ENCODE data around the gene ERF. TPM values are rescaled to one million over a fixed set of nuclear protein-coding genes. Genes with fewer than 3 reads are reported as not detected.
A peak's percentile ranks its signal among the peaks of the same experiment; 100 is the strongest.

Gene ERF
- polyA plus RNA-seq, 1 experiment, result 31.1 TPM

DNA sequence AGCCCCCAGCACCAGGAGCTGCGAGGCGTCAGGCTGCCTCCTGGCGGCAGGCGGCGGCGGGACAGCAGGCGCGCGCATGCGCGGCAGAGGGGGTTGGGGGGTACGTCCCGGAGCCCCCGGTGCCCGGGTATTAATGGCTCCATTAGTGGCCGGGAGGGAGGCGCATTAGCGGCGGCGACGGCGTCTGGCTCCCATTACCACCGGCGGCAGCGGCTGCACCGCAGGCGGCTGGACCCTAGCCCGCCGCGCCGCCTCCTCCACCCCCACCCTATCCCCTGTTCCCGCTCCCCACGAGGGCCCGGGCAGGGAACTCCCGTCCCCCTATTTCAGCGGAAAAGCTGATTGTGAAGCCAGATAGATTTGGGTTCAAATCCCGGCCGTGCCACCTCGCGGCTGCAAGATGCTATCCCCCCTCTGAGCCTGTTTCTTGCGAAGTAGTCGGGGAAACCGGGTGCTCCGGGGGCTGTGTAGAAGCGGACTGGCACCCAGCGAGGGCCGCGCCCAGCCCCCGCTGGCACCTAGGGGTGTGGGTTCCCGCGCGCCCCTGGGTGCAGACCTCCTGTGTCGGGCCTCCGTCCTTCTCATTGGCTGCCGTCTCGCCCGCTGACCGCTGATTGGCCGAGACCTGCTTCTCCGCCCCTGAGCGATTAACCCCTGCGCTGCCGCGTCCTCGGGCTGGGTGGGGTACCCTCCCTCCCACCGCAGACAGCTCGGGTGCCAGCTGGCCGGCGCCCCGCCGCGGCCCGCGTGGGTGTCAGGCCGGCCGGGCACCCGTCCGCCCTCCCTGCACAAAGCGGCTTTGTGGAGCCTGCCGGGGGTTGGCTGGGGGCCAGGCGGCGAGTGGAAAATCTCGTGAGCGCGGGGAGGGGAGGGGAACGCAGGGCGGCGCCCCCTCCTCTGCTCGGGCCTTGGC is 25.2 kb upstream of the ERF start:
- Histone ChIP-seq H3K4me3 (ENCODE audit: low read depth, low read length) (peak overlapping the region; percentile 75), H3K27ac (ENCODE audit: low read depth, low read length) (peak overlapping the region; percentile 47), H3K27me3 (ENCODE audit: control insufficient read depth, insufficient read depth, low read length) (no peaks in the 10 kb centered on the region), H3K9me3 (ENCODE audit: control insufficient read depth, insufficient read depth, low read length) (no peaks in the 10 kb centered on the region; the same call in 1 of the 2 replicates)
- TF ChIP-seq, protein P1, sequence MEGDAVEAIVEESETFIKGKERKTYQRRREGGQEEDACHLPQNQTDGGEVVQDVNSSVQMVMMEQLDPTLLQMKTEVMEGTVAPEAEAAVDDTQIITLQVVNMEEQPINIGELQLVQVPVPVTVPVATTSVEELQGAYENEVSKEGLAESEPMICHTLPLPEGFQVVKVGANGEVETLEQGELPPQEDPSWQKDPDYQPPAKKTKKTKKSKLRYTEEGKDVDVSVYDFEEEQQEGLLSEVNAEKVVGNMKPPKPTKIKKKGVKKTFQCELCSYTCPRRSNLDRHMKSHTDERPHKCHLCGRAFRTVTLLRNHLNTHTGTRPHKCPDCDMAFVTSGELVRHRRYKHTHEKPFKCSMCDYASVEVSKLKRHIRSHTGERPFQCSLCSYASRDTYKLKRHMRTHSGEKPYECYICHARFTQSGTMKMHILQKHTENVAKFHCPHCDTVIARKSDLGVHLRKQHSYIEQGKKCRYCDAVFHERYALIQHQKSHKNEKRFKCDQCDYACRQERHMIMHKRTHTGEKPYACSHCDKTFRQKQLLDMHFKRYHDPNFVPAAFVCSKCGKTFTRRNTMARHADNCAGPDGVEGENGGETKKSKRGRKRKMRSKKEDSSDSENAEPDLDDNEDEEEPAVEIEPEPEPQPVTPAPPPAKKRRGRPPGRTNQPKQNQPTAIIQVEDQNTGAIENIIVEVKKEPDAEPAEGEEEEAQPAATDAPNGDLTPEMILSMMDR (IDR thresholded peaks at IDR 0.05; ENCODE audit: low read depth, low read length), result peak; percentile 85
- POLR2A ChIA-PET, result interaction anchor here (0.6 to 1.3 kb wide), 9 partner anchors 10 to 1348 kb away, joined by 3 to 11 read pairs (median 5); partner anchors contain the start of gene GSK3A
- CTCF ChIA-PET, result interaction anchor here (0.6 to 5.1 kb wide), 24 partner anchors 8 to 347 kb away, joined by 3 to 118 read pairs (median 4); partner anchors contain the start of genes ERF, GSK3A and POU2F2
- DNase-seq (ENCODE audit: low read depth, low spot score), result peak; percentile 60

DNA sequence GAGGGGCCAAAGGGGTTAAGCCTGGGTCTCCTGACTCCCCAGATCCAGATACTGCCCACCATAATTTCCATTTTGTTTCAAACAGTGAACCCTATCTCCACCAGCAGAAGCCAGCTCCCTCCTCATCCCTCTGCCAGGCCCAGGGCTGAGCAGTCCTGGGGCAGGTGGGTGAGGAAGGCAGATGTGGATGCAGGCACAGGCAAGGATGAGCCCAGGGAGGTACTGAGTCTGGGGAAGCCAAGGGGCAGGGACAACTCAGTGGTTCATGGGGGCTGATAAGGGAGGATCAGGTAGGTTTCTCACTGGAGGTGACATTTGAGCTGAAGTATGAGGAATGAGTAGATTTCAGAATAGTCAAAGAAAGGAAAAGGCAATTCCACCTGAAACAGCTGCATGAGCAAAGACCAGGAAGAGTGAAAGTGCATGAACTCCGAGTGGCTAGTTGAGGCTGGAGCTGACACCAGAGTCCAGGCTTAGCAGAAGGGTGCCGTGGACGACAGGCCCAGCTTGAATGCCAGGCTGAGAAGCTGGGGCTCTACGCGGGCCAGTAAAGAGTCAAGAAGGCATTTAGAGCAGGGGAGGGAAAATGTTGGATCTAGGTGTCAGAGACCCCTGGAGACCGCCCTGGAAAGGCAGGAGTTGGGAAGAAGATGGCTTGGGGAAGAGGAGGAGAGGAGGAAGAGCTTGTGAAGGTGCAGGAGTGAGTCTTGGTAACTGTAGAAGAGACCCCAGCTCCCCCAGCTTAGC is 24.4 kb upstream of the ERF start:
- ChIA-PET CTCF (interaction anchor here (0.5 to 5.1 kb wide), 23 partner anchors 8 to 176 kb away, joined by 3 to 118 read pairs (median 4); partner anchors contain the start of genes ERF, GSK3A and POU2F2), POLR2A (interaction anchor here (0.6 to 1.3 kb wide), 9 partner anchors 9 to 37 kb away, joined by 3 to 11 read pairs (median 6); partner anchors contain the start of gene GSK3A)
- H3K4me3 ChIP-seq (ENCODE audit: low read depth, low read length), result peak overlapping the region; percentile 75
- TF ChIP-seq, protein P1 (IDR thresholded peaks at IDR 0.05; ENCODE audit: low read depth, low read length), result no peak
- no peak for DNase-seq (ENCODE audit: low read depth, low spot score)
- no peaks in the 10 kb centered on the region for H3K27me3 ChIP-seq (ENCODE audit: control insufficient read depth, insufficient read depth, low read length)
- no peaks in the 10 kb centered on the region; the same call in 1 of the 2 replicates for H3K9me3 ChIP-seq (ENCODE audit: control insufficient read depth, insufficient read depth, low read length)
- H3K27ac ChIP-seq (ENCODE audit: low read depth, low read length), result no peak overlapping the region

DNA sequence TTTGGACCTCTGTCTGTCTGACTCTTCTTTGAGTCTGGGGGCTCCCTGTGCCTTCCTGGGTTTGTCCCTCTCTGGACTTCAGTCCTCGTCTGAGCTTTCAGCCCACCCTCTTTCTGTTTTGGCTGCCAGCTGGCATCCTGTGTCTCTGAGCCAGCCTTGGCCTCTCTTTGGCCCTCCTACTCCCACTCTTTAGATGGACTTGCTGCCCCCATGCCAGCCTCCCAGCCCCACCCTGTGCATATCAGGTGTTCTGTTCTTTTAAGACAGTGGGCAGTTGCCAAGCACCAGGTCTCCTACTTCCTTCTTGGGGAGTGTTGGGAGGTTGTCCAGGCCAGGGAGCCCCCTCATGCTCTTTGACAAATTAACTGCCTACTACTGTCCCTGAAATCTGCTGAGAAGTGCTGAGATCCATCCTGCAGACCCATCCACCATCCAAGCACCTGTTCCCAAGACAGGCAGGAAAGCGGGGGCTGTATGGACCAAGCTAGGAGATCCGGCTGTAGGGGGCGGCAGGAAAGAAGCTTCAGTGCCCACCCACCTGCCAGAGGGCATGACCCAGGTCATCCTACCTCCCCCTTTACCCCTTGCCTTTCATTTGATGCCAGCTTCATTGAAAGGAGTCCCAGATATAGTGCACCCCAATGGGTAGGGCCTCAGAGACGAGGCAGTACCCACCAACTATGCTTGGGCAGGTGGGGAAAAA is 23.7 kb upstream of the ERF start:
- Histone ChIP-seq H3K9me3 (ENCODE audit: control insufficient read depth, insufficient read depth, low read length) (no peaks in the 10 kb centered on the region; the same call in 1 of the 2 replicates), H3K27me3 (ENCODE audit: control insufficient read depth, insufficient read depth, low read length) (no peaks in the 10 kb centered on the region), H3K4me3 (ENCODE audit: low read depth, low read length) (no peak overlapping the region), H3K27ac (ENCODE audit: low read depth, low read length) (peak overlapping the region; percentile 21)
- POLR2A ChIA-PET, result interaction anchor here (0.9 to 1.3 kb wide), 2 partner anchors 28 to 32 kb away, joined by 3 to 8 read pairs; no protein-coding TSS in a partner anchor
- DNase-seq (ENCODE audit: low read depth, low spot score), result no peak
- CTCF ChIA-PET, result interaction anchor here (0.5 to 5.1 kb wide), 13 partner anchors 8 to 175 kb away, joined by 3 to 118 read pairs (median 5); partner anchors contain the start of gene GSK3A
- TF ChIP-seq, protein P1 (IDR thresholded peaks at IDR 0.05; ENCODE audit: low read depth, low read length), result no peak

DNA sequence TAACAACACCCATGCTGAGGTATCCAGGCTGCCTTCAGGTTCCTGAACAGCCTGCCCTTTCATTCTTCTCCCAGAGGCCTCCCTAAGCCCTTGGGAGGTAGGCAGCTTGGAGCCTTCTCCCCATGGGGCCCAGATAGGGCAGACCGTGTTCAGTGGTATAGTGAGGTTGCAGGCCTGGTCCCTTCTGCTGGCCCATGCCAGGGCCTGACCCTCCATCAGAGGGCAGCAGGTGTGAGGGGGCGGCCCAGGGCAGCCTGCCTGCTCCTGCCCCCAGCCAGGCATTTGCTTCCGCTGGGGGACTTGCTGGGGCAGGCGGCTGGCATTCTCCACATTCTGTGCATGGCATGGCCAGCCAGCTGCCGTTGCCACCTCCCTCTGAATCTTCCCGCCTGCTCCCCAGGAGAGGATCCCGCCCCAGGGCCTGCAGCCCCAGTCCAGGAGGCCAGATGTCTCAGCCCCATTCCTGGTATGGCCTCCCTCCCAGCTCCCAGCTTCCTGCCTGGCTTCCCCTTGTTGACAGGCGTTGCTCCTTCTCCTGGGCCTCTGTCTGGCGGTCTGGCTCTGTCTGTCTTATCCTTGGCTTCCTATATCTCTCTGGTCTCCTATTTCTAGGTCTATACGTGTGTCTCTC is 23.0 kb upstream of the ERF start:
- TF ChIP-seq, protein P1 (IDR thresholded peaks at IDR 0.05; ENCODE audit: low read depth, low read length), result no peak
- no peaks in the 10 kb centered on the region for H3K27me3 ChIP-seq (ENCODE audit: control insufficient read depth, insufficient read depth, low read length)
- POLR2A ChIA-PET, result interaction anchor here (0.9 kb wide), 1 partner anchor 31 kb away, joined by 3 read pairs; no protein-coding TSS in a partner anchor
- no peak overlapping the region for H3K4me3 ChIP-seq (ENCODE audit: low read depth, low read length)
- CTCF ChIA-PET, result interaction anchor here (1.6 to 5.1 kb wide), 4 partner anchors 18 to 170 kb away, joined by 4 to 118 read pairs (median 8); partner anchors contain the start of gene GSK3A
- DNase-seq (ENCODE audit: low read depth, low spot score), result no peak
- H3K9me3 ChIP-seq (ENCODE audit: control insufficient read depth, insufficient read depth, low read length), result no peaks in the 10 kb centered on the region; the same call in 1 of the 2 replicates
- H3K27ac ChIP-seq (ENCODE audit: low read depth, low read length), result peak overlapping the region; percentile 52
